A673 (cell line): ENCODE measurements around the gene SYNDIG1L. TPM values are rescaled to one million over a fixed set of nuclear protein-coding genes. Genes with fewer than 3 reads are reported as not detected.

Experiments
- BruUV-seq: library from RNA; stranded (reverse); fragments of 400-500 nt; replicated peaks from 2 replicates; lab custom pipeline; 2021; lab: Mats Ljungman, UMichigan
- CTCF ChIA-PET: fragments of 300-600 bp; sonication (Branson Sonifier 250); formaldehyde crosslinking; loops from one replicate; lab custom pipeline; 2022; ENCODE audit warnings: antibody characterized with exemption; lab: Charles Lee
- POLR2A ChIA-PET: fragments of 300-600 bp; sonication (Branson Sonifier 250); formaldehyde crosslinking; loops from one replicate; lab custom pipeline; 2022; ENCODE audit warnings: antibody characterized with exemption; ENCODE audit not compliant: low non-redundant PET; lab: Charles Lee
- DNase-seq: peaks from one replicate; pipeline ENCODE4 v3.0.0-alpha.2; 2015; ENCODE audit warnings: low spot score
- H3K27ac ChIP-seq: fragments of 200-600 bp; sonication (generic); 2 replicates; pipeline ENCODE4 v1.5.1; 2016; ENCODE audit warnings: mixed run types, low read depth, mild to moderate bottlenecking, mixed read lengths, antibody characterized with exemption, low read length; ENCODE audit not compliant: poor library complexity, severe bottlenecking
- H3K27me3 ChIP-seq: fragments of 200-600 bp; sonication (generic); replicated peaks from 2 replicates; pipeline ENCODE4 v1.6.1; 2017; ENCODE audit warnings: mixed run types, low read depth, mild to moderate bottlenecking, mixed read lengths, antibody characterized with exemption, low read length; ENCODE audit not compliant: insufficient read depth, poor library complexity
- H3K36me3 ChIP-seq: fragments of 200-600 bp; sonication (generic); 2 replicates; pipeline ENCODE4 v1.6.1; 2016; ENCODE audit warnings: mixed run types, mild to moderate bottlenecking, mixed read lengths, antibody characterized with exemption, low read length; ENCODE audit not compliant: insufficient read depth, poor library complexity, severe bottlenecking
- H3K4me1 ChIP-seq: fragments of 200-600 bp; sonication (generic); 2 replicates; pipeline ENCODE4 v1.6.1; 2017; ENCODE audit warnings: mixed run types, mild to moderate bottlenecking, mixed read lengths, antibody characterized with exemption, low read length; ENCODE audit not compliant: insufficient read depth, poor library complexity, severe bottlenecking
- H3K4me3 ChIP-seq: fragments of 200-600 bp; sonication (generic); 2 replicates; pipeline ENCODE4 v1.5.1; 2016; ENCODE audit warnings: low read depth, mixed run types, mild to moderate bottlenecking, mixed read lengths, low read length; ENCODE audit not compliant: poor library complexity, severe bottlenecking
- H3K9me3 ChIP-seq: fragments of 200-600 bp; sonication (generic); 2 replicates; pipeline ENCODE4 v1.6.1; 2016; ENCODE audit warnings: mixed run types, low read depth, mild to moderate bottlenecking, mixed read lengths, antibody characterized with exemption, low read length; ENCODE audit not compliant: poor library complexity, severe bottlenecking
- EZH2 ChIP-seq: fragments of 200-600 bp; sonication (generic); IDR thresholded peaks from 2 replicates; pipeline ENCODE4 v1.6.1; 2017; ENCODE audit warnings: borderline replicate concordance, low read depth, mild to moderate bottlenecking, mixed read lengths, antibody characterized with exemption, low read length; ENCODE audit not compliant: poor library complexity, severe bottlenecking
- intact Hi-C: fragments of 100-400 bp; cut with micrococcal nuclease; formaldehyde crosslinking; loops from one replicate; pipeline ENCODE4 v1.10.0; 2022; ENCODE audit not compliant: unreplicated experiment
- total RNA-seq: library from RNA; stranded (reverse); gene quantifications from 2 replicates; pipeline ENCODE4 v1.2.3, GENCODE V29; 2021
- TF ChIP-seq, protein P1 (sequence below): fragments of 300-800, 200-600 bp; sonication (generic); conservative IDR thresholded peaks from 2 replicates; pipeline ENCODE4 v1.5.1; 2017; ENCODE audit warnings: low read depth, mild to moderate bottlenecking, antibody characterized with exemption, low read length, moderate library complexity, mixed read lengths

Gene SYNDIG1L
- total RNA-seq, 1 experiment from 2014 or later, result not detected

DNA sequence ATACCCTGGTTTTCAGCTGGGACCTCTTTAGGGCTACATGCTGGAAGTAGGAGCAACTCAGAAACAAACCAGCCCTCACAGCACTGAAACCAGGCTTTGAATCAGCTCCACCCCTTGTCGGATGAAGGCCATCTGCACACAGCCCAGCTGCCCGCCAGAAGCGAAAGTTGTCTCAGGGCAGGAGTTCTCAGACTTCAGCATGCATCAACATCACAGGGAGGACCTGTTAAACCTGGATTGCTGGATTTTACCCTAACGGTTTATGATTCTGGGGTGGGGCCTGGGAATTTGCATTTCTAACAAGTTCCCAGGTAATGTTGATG, 10.9 kb downstream of the SYNDIG1L start:
- POLR2A ChIA-PET, result no interaction called here
- TF ChIP-seq, protein P1, sequence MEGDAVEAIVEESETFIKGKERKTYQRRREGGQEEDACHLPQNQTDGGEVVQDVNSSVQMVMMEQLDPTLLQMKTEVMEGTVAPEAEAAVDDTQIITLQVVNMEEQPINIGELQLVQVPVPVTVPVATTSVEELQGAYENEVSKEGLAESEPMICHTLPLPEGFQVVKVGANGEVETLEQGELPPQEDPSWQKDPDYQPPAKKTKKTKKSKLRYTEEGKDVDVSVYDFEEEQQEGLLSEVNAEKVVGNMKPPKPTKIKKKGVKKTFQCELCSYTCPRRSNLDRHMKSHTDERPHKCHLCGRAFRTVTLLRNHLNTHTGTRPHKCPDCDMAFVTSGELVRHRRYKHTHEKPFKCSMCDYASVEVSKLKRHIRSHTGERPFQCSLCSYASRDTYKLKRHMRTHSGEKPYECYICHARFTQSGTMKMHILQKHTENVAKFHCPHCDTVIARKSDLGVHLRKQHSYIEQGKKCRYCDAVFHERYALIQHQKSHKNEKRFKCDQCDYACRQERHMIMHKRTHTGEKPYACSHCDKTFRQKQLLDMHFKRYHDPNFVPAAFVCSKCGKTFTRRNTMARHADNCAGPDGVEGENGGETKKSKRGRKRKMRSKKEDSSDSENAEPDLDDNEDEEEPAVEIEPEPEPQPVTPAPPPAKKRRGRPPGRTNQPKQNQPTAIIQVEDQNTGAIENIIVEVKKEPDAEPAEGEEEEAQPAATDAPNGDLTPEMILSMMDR, result no peak
- no peak for TF ChIP-seq EZH2
- Histone ChIP-seq H3K36me3 (no peaks in the 10 kb centered on the region), H3K4me3 (no peak overlapping the region), H3K4me1 (no peaks in the 10 kb centered on the region), H3K27me3 (peaks cover 25% of the 10 kb centered on the region), H3K27ac (no peak overlapping the region), H3K9me3 (no peaks in the 10 kb centered on the region)
- no TSS peak for BruUV-seq
- intact Hi-C loops, result no loop called here
- no peak for DNase-seq
- CTCF ChIA-PET, result no interaction called here

- Histone ChIP-seq H3K27ac (no peak overlapping the region), H3K4me1 (no peaks in the 10 kb centered on the region), H3K27me3 (peaks cover 20% of the 10 kb centered on the region)
Observed at GRCh38 chr14:74414403-74415114, 11.5 kb downstream of the SYNDIG1L start.

GRCh38 chr14:74413627-74414026, 12.4 kb downstream of the SYNDIG1L start:
- intact Hi-C loops, result no loop called here
- H3K36me3 ChIP-seq, result no peaks in the 10 kb centered on the region
- BruUV-seq, result no TSS peak
- H3K27ac ChIP-seq, result no peak overlapping the region
- DNase-seq, result no peak
- H3K27me3 ChIP-seq, result peaks cover 11% of the 10 kb centered on the region
- no peaks in the 10 kb centered on the region for H3K9me3 ChIP-seq
- ChIA-PET CTCF (no interaction called here), POLR2A (no interaction called here)
- H3K4me1 ChIP-seq, result no peaks in the 10 kb centered on the region
- no peak overlapping the region for H3K4me3 ChIP-seq
- TF ChIP-seq EZH2, result no peak
- TF ChIP-seq, protein P1, result no peak

More at GRCh38 chr14:74414403-74415114, 11.5 kb downstream of the SYNDIG1L start:
- DNase-seq, result no peak
- no peaks in the 10 kb centered on the region for H3K9me3 ChIP-seq
- H3K4me3 ChIP-seq, result no peak overlapping the region
- H3K36me3 ChIP-seq, result no peaks in the 10 kb centered on the region
- BruUV-seq, result no TSS peak
- CTCF ChIA-PET, result no interaction called here
- POLR2A ChIA-PET, result no interaction called here
- intact Hi-C loops, result no loop called here
- TF ChIP-seq, protein P1, result no peak
- no peak for TF ChIP-seq EZH2
